ENCODE data around the gene DRGX.
A peak's percentile ranks its signal among the peaks of the same experiment; 100 is the strongest.

Gene DRGX

DNA sequence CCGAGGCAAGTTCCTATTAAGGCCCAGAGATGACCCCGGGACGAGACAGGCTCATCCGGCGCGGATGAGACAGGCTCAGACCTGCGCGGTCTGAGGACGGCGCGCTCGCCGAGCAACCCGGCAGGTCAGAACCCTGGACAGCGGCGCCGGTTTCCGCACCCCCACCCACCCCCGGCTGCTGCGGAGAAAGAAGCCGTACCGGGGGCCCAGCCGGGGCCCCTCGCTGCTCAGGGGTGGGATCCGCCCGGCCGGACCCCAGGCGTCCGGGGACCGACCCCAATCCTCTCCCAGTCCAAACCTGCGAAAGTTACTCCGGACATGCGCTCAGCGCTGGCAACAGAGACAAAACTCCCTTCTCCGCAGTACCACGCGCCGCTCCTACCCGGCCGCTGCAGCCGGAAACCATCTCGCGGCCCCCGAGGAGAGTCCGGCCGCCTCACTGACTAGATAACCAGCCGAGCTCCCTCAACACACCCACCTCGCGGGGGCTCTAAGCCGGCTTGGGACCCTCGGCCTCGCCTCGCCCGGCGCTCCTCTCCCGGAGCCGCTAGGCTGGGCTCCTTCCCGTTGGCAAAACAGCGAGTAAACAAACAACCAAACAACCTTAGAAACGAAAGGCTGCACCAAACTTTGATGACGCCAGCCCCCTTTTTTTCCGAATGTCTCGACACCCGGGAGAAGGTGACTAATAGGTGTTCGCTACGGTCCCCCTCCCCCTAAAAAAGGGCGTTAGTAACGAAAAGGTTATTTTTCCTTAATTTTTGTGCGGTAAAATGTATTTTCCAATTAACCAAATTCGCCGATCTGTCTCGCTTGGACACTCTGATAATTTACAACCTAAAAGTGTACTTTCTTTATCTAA lies 2.3 kb upstream of the DRGX start:
- no peaks in the 10 kb centered on the region for H3K36me3 Mint-ChIP-seq (ENCODE audit: low read depth)
- H3K4me3 Mint-ChIP-seq: peak overlapping the region; percentile 29
- no peaks in the 10 kb centered on the region for H3K9me3 Mint-ChIP-seq
- peaks cover 74% of the 10 kb centered on the region for H3K27me3 Mint-ChIP-seq (ENCODE audit: low read depth)
- no peak overlapping the region for H3K27ac Mint-ChIP-seq
- H3K4me1 Mint-ChIP-seq (ENCODE audit: low read depth): peaks cover 1% of the 10 kb centered on the region
- peak; percentile 51 for DNase-seq (ENCODE audit: low spot score)

DNA sequence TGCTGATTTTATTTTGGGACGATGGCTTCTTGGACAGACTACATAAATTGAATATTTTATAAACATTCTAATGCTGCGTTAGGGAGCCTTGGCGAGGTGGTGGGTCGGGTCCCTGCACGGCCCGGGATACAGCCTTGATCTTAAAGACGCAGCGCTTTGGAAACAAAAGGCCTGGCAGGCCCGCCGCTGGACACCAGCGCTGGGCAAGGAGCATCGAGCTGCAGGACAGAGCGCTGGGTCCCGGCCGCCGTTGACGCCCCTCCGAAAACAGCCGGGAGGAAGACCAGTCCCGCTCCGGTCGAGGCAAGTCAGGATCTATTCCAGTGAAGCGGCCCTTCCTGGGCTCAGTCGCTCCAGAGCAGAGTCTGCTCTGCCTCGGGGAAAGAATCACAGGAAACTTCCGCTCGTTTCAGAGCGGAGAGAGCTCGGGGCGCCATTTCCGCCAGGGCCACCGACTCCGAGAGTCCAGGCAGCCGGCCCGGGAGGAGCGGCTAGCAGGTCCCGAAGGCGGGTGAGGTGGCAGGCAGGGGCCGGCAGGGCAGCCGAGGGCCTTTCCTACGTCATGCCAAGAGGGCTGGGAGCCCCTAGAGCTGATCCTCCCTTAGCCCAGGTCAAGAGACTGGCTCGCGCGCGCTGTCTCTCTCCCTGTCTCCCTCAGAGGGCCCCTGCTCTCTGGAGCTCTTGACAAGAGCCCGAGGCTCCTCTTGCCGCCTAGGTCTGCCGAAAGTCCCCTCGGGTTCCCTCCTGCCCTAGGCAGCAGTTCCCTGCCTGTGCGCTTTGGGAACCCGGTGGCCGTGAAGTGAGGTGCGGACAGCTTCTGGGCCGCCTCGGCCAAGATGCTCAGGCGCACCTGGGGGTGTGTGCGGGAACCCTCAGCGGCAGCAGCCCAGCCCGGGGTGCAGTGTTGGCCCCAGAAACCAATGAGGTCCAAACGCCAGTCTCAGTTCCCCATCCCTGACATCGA lies 1.4 kb upstream of the DRGX start:
- H3K27me3 Mint-ChIP-seq (ENCODE audit: low read depth): peaks cover 82% of the 10 kb centered on the region
- H3K4me3 Mint-ChIP-seq: peak overlapping the region; percentile 9

DNA sequence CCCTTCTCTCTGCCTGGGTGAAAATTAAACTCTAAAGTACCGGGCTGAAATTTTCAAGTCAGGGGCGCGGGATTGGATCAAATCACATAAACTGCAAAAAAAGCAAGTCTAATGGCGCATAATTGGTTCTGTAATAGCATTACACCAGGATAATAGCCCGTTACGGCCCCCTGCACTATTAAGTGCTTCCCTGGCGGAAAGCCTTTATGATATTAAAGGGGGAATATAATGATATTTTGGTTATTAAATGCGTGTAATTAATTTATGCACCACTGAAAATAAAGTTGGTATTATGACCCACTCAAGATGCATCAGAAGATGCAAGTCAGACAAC lies 744 bp upstream of the DRGX start:
- Mint-ChIP-seq H3K4me3 (no peak overlapping the region), H3K27ac (no peak overlapping the region), H3K4me1 (ENCODE audit: low read depth) (peaks cover 1% of the 10 kb centered on the region), H3K36me3 (ENCODE audit: low read depth) (no peaks in the 10 kb centered on the region), H3K9me3 (no peaks in the 10 kb centered on the region), H3K27me3 (ENCODE audit: low read depth) (peaks cover 81% of the 10 kb centered on the region)
- no peak for DNase-seq (ENCODE audit: low spot score)

More for the DNA sequence above, 1.4 kb upstream of the DRGX start:
- no peak overlapping the region for H3K27ac Mint-ChIP-seq
- no peak for DNase-seq (ENCODE audit: low spot score)
- no peaks in the 10 kb centered on the region for H3K9me3 Mint-ChIP-seq
- peaks cover 1% of the 10 kb centered on the region for H3K4me1 Mint-ChIP-seq (ENCODE audit: low read depth)
- no peaks in the 10 kb centered on the region for H3K36me3 Mint-ChIP-seq (ENCODE audit: low read depth)

DNA sequence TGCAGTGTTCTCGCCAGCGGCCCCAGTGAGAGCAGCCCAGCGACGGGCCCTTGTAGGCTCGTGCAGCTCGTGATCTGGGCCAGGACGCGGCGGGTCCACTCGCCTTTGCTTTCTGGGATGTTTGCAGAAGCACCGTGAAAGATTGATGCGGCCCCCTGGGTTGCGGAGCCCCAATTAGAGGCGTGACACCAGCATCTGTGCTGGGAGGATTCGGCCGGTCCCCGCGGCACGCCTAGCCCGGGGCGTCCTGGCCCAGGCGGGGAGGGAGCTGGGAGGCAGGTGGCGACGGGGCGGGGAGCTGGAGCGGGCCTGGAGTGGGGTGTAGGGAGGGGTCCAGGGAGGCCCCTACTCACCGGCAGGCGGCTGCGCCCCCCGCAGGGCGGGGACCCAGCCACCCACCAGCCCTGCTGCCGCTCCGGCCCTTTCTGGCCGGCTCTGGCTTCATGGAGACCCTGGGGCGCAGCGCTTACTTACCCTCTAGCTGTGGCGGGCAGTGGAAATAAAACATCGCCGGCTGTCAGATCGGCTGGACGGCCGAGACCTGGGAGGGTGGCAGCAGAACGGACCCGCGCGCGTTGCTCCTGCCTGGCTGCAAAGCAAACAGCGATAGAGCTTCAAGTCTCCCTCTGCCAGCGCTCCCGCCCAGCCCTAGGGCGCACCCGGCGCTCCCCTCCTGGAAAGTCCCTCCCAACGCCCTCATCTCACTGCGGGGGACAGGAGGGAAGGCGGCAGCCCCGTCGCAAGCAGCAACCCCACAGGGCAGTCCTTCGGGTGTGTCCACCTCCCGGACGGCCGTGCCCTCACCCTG lies 752 bp downstream of the DRGX start:
- no peaks in the 10 kb centered on the region for H3K9me3 Mint-ChIP-seq
- H3K27ac Mint-ChIP-seq: no peak overlapping the region
- H3K36me3 Mint-ChIP-seq (ENCODE audit: low read depth): no peaks in the 10 kb centered on the region
- no peak overlapping the region for H3K4me3 Mint-ChIP-seq
- DNase-seq (ENCODE audit: low spot score): no peak
- H3K27me3 Mint-ChIP-seq (ENCODE audit: low read depth): peaks cover 85% of the 10 kb centered on the region
- peaks cover 1% of the 10 kb centered on the region for H3K4me1 Mint-ChIP-seq (ENCODE audit: low read depth)

DNA sequence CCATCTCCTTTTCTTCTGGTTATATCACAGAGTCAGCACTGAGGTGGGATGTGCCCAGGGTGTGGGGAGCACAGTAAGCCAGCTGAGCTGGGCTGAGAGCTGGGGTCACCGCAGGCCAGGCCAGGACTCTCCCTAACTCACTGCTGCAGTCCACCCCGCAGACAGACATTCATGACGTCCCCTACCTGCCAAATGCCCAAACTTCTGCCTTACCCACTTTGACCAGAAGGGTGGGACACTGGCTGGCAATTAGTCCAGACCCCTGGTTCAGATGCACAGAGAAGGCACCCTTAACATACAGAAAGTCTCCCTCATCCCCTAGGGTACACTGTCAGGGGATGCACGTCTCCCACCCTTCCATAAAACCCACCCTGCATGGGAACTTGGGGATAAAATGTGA lies 2.1 kb downstream of the DRGX start:
- Mint-ChIP-seq H3K27ac (no peak overlapping the region), H3K4me3 (no peak overlapping the region)

DNA sequence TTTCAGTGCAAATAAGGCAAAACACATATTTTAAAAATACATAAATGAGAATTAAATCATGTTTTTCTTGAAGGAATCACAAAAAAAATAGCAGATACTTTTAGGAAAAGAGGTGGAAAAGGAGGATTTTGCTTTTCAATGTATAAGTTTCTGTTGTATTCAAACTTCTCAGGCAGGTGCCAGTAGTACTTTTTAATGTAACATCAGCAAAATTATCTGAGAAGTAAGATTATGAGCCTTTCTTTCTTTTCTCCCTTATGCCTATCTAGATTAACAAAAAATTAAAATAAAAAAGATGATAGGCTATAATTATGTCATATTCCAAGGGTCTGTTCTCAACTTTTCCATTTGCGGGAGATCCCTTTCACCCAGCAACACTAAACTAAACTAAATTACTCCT lies 2.6 kb downstream of the DRGX start:
- no peaks in the 10 kb centered on the region for H3K36me3 Mint-ChIP-seq (ENCODE audit: low read depth)

More for the DNA sequence above, 2.1 kb downstream of the DRGX start:
- peaks cover 1% of the 10 kb centered on the region for H3K4me1 Mint-ChIP-seq (ENCODE audit: low read depth)
- DNase-seq (ENCODE audit: low spot score): no peak
- H3K9me3 Mint-ChIP-seq: no peaks in the 10 kb centered on the region
- H3K36me3 Mint-ChIP-seq (ENCODE audit: low read depth): no peaks in the 10 kb centered on the region
- peaks cover 78% of the 10 kb centered on the region for H3K27me3 Mint-ChIP-seq (ENCODE audit: low read depth)

DNA sequence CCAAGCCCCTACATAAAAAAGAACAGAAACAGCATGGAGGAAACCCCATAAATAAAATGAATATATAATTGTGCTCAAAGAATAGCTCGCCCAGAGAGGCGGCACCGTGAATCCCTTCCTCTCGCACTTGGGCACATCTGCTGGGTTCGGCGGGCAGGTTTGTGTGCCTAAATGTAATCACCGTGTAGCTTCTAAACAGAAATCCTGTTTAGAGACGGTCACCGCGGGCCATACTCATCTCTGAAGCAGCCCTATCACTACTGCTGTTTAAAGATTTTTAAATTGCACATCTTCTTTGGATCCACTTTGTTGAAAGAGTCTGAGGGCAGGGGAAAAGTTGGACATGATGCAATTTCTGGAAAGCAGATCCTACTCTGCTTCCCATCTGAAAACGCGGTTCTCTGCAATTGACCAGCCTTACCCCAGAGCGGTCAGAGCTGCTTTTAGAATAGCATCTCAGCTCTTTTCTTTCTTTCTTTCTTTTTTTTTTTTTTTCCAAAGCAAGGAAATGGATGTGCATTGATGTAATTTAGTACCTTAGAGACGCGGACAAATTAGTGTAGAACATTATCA lies 6.4 kb downstream of the DRGX start:
- H3K27me3 Mint-ChIP-seq (ENCODE audit: low read depth): peaks cover 45% of the 10 kb centered on the region
- no peak for DNase-seq (ENCODE audit: low spot score)
- H3K4me1 Mint-ChIP-seq (ENCODE audit: low read depth): no peaks in the 10 kb centered on the region
- no peak overlapping the region for H3K27ac Mint-ChIP-seq
- no peaks in the 10 kb centered on the region for H3K36me3 Mint-ChIP-seq (ENCODE audit: low read depth)
- no peak overlapping the region for H3K4me3 Mint-ChIP-seq
- no peaks in the 10 kb centered on the region for H3K9me3 Mint-ChIP-seq

More for the DNA sequence above, 2.6 kb downstream of the DRGX start:
- H3K27ac Mint-ChIP-seq: no peak overlapping the region
- no peak for DNase-seq (ENCODE audit: low spot score)
- no peaks in the 10 kb centered on the region for H3K9me3 Mint-ChIP-seq
- H3K27me3 Mint-ChIP-seq (ENCODE audit: low read depth): peaks cover 76% of the 10 kb centered on the region
- H3K4me1 Mint-ChIP-seq (ENCODE audit: low read depth): no peaks in the 10 kb centered on the region
- no peak overlapping the region for H3K4me3 Mint-ChIP-seq

DNA sequence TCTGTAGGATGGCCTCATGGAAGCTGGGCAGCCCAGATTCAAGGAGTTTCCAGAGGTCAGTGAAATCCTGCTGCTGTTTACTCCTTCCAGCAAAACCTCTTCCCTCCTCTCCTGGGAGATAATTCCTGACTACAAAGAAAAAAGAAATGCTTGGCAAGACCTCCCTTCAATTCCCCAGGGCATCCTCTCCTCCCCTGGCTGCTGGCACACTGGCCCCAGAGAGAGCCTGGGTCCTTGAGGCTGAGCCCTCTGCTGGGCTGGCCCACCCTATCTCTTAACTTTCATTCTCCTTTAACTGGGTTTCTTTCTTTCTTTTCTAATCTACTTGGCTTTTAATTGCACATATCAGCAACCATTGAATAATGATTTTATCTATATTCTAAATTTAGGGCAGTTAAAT lies 7.7 kb downstream of the DRGX start:
- no peaks in the 10 kb centered on the region for H3K36me3 Mint-ChIP-seq (ENCODE audit: low read depth)
- H3K9me3 Mint-ChIP-seq: no peaks in the 10 kb centered on the region
- DNase-seq (ENCODE audit: low spot score): no peak
- no peaks in the 10 kb centered on the region for H3K4me1 Mint-ChIP-seq (ENCODE audit: low read depth)
- peaks cover 33% of the 10 kb centered on the region for H3K27me3 Mint-ChIP-seq (ENCODE audit: low read depth)
- H3K4me3 Mint-ChIP-seq: no peak overlapping the region
- no peak overlapping the region for H3K27ac Mint-ChIP-seq

DNA sequence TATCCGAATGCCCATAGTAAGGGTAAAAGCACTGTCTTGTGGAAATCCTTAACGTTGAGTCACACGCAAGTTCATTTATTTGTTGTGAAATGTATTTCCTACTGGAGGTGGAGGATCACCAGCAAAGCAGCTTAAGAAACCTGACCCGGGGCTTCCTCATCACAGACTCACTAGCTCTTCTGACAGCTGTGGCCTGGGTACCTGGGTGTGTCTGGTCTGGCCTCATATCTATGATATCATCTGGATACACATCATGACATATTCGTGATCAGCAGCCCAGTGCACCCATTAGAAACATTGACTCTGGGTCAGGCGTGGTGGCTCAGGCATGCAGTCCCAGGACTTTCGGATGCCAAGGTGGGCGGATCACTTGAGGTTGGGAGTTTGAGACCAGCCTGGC lies 8.8 kb downstream of the DRGX start:
- Mint-ChIP-seq H3K4me3 (no peak overlapping the region), H3K9me3 (no peaks in the 10 kb centered on the region), H3K36me3 (ENCODE audit: low read depth) (no peaks in the 10 kb centered on the region), H3K27me3 (ENCODE audit: low read depth) (peaks cover 23% of the 10 kb centered on the region), H3K4me1 (ENCODE audit: low read depth) (no peaks in the 10 kb centered on the region), H3K27ac (no peak overlapping the region)
- no peak for DNase-seq (ENCODE audit: low spot score)

DNA sequence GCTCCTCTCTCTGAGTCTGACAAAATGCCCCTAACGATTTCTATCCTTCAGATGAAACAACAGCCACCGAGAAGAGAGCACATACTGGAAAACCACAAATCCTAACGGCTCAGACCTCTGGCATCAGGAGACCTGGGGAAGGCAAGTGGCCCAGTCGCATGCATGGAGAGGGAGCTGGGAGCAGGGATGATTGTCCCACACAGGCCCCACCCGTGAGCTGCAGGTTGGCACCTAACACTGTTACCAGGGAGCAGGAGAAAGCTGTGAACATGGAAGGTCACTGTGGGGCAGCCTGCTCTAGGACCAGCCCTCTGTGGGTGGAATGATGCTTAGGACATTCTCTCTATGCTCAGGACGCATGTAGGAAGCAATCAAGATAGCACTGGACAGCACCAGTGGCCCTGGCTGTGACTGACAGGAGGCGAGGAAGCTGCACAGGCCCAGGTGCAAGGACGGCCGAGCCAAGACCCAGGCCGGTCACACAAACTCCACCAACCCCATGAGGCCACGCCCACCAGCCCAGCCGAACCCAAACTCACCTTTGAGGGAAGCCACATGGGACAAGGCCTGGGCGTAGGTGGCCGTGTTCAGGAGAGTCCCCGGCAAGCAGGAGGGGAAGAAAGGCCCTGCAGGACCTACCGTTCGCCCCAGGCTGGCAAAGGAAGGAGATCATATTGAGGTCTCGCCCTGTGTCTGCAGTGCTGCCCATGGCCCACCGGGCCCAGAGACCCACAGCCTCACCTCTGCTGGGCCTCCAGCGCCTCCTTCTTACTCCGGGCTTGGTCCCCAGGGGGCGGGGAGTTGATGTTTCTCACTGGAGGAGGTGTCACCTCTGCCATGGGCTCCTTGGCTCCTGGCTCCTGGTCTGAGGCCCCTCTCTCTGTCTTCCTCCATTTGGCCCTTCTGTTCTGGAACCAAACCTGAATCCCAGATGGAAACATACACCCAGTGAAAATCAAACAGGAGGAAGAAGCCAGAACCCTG lies 9.7 kb downstream of the DRGX start:
- H3K4me3 Mint-ChIP-seq: no peak overlapping the region
- H3K36me3 Mint-ChIP-seq (ENCODE audit: low read depth): no peaks in the 10 kb centered on the region
- H3K4me1 Mint-ChIP-seq (ENCODE audit: low read depth): no peaks in the 10 kb centered on the region
- no peak for DNase-seq (ENCODE audit: low spot score)
- peaks cover 17% of the 10 kb centered on the region for H3K27me3 Mint-ChIP-seq (ENCODE audit: low read depth)
- no peaks in the 10 kb centered on the region for H3K9me3 Mint-ChIP-seq
- no peak overlapping the region for H3K27ac Mint-ChIP-seq

DNA sequence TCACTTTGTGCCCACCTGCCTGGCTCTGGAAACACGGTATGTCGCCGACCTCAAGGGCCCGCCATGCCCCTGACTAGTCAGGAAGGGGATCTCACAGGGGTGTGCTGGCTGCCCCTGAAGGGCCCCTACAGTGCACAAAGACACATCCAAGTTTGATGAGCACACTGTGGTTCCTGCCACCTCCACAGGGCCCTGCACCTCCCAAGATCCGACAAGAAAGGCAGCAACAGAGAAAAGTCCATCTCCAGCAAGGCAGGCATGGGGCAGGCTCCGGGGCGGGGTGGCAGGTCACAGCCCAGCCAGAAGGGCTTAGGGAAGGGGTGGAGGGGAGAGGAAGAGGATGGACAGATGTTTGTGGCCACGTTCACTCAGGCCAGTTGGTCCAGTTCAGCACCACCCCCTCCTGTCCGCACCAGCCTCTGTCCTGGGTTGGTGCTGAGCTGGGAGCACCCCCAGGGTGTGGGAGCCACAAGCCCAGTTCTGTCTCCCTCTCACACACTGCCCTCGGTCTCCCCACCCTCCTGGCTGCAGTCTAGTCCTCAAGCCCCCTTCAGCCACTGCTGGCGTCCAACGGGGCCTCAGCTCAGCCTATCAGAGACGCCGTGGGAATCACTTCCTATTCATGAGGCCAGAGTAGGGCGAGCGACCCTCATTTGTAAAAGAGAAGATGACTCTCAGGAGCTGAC lies 11.5 kb downstream of the DRGX start:
- DNase-seq (ENCODE audit: low spot score): no peak
- Mint-ChIP-seq H3K36me3 (ENCODE audit: low read depth) (no peaks in the 10 kb centered on the region), H3K4me1 (ENCODE audit: low read depth) (no peaks in the 10 kb centered on the region), H3K9me3 (no peaks in the 10 kb centered on the region), H3K27ac (no peak overlapping the region), H3K27me3 (ENCODE audit: low read depth) (peaks cover 6% of the 10 kb centered on the region), H3K4me3 (no peak overlapping the region)

DNA sequence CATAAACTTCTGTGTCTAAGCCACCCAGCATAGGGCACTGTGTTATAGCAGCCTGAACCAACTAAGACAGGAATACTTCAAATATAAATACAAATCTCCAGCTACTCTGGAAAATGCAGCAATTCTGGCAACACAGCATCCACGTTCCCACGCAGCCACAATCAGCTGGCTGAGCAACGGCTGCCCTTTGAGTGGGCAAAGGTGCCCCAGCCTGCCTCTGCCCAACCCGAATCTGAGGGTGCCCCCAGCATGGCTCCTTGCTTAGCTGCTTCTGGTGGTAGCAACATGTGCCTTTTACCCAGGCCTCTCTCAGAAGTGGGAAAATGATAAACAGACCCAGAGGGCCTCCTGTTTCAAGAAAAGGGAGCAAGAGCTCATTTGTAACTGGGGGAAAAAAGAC lies 12.0 kb downstream of the DRGX start:
- H3K4me1 Mint-ChIP-seq (ENCODE audit: low read depth): no peaks in the 10 kb centered on the region
- H3K27ac Mint-ChIP-seq: no peak overlapping the region
- H3K4me3 Mint-ChIP-seq: no peak overlapping the region
- DNase-seq (ENCODE audit: low spot score): no peak
- peaks cover 3% of the 10 kb centered on the region for H3K27me3 Mint-ChIP-seq (ENCODE audit: low read depth)
- H3K9me3 Mint-ChIP-seq: no peaks in the 10 kb centered on the region
- H3K36me3 Mint-ChIP-seq (ENCODE audit: low read depth): no peaks in the 10 kb centered on the region
